ENCODE data around the gene SLC35E1. TPM values are rescaled to one million over a fixed set of nuclear protein-coding genes. Genes with fewer than 3 reads are reported as not detected.

The SLC35E1 gene
- total RNA-seq, 1 experiment from 2014 or later = 43.5 TPM

GRCh38 chr19:16589917-16590316 is 17.7 kb upstream of the SLC35E1 start:
- no peaks in the 10 kb centered on the region for H3K36me3 ChIP-seq (ENCODE audit: control insufficient read depth, insufficient read depth, low read length)
- ATAC-seq = no peak
- in situ Hi-C loops (cut with HindIII; ENCODE audit: low pct_unique_long_range_greater_than_20kb, low sequenced_read_pairs) = no loop called here
- TF ChIP-seq REST (IDR thresholded peaks at IDR 0.05; ENCODE audit: insufficient read depth in 1 of 2, low read depth in 2 of 2, low read length in 1 of 2) (no peak), TCF7L2 (IDR thresholded peaks at IDR 0.05; ENCODE audit: low read depth, low read length) (no peak), POLR2AphosphoS5 (IDR thresholded peaks at IDR 0.05; ENCODE audit: low read depth, low read length) (no peak), CTCF (IDR thresholded peaks at IDR 0.05) (no peak), SIN3A (IDR thresholded peaks at IDR 0.05; ENCODE audit: borderline replicate concordance, insufficient read depth, low read depth, low read length) (no peak)
- no peak for DNase-seq (ENCODE audit: low read depth, low spot score)
- no peak overlapping the region for H3K27ac ChIP-seq (ENCODE audit: low read length)
- intact Hi-C loops (cut with micrococcal nuclease; ENCODE audit: unreplicated experiment) = no loop called here
- no TSS peak for BruUV-seq (replicated peaks)
- peaks cover 44% of the 10 kb centered on the region for H3K4me1 ChIP-seq (ENCODE audit: control insufficient read depth, insufficient read depth, low read length)
- ChIA-PET CTCF (no interaction called here), POLR2A (interaction anchor here (0.5 kb wide), 1 partner anchor 123 kb away, joined by 5 read pairs; no protein-coding TSS in a partner anchor)
- H3K9me3 ChIP-seq (ENCODE audit: control insufficient read depth, insufficient read depth, low read depth, low read length) = no peaks in the 10 kb centered on the region
- H3K27me3 ChIP-seq (ENCODE audit: control insufficient read depth, insufficient read depth, low read length) = no peaks in the 10 kb centered on the region
- H3K4me3 ChIP-seq (ENCODE audit: low read depth in 2 of 2, low read length in 2 of 2) = no peak overlapping the region

- ChIA-PET CTCF (no interaction called here), POLR2A (no interaction called here)
- H3K4me1 ChIP-seq (ENCODE audit: control insufficient read depth, insufficient read depth, low read length) = peaks cover 54% of the 10 kb centered on the region
- DNase-seq (ENCODE audit: low read depth, low spot score) (no peak), ATAC-seq (no peak)
- H3K9me3 ChIP-seq (ENCODE audit: control insufficient read depth, insufficient read depth, low read depth, low read length) = no peaks in the 10 kb centered on the region
- H3K27ac ChIP-seq (ENCODE audit: low read length) = no peak overlapping the region
- H3K4me3 ChIP-seq (ENCODE audit: low read depth in 2 of 2, low read length in 2 of 2) = no peak overlapping the region
- H3K36me3 ChIP-seq (ENCODE audit: control insufficient read depth, insufficient read depth, low read length) = no peaks in the 10 kb centered on the region
- no TSS peak for BruUV-seq (replicated peaks)
- in situ Hi-C loops (cut with HindIII; ENCODE audit: low pct_unique_long_range_greater_than_20kb, low sequenced_read_pairs) (no loop called here), intact Hi-C loops (cut with micrococcal nuclease; ENCODE audit: unreplicated experiment) (no loop called here)
- no peaks in the 10 kb centered on the region for H3K27me3 ChIP-seq (ENCODE audit: control insufficient read depth, insufficient read depth, low read length)
- TF ChIP-seq CTCF (IDR thresholded peaks at IDR 0.05) = no peak
- no peak for TF ChIP-seq POLR2AphosphoS5 (IDR thresholded peaks at IDR 0.05; ENCODE audit: low read depth, low read length)
- no peak for TF ChIP-seq SIN3A (IDR thresholded peaks at IDR 0.05; ENCODE audit: borderline replicate concordance, insufficient read depth, low read depth, low read length)
- no peak for TF ChIP-seq REST (IDR thresholded peaks at IDR 0.05; ENCODE audit: insufficient read depth in 1 of 2, low read depth in 2 of 2, low read length in 1 of 2)
- TF ChIP-seq TCF7L2 (IDR thresholded peaks at IDR 0.05; ENCODE audit: low read depth, low read length) = no peak
Measured at GRCh38 chr19:16588824-16589577, 16.8 kb upstream of the SLC35E1 start.
